NCI-H2227 (cell line): Measurements from ENCODE around the gene TRIM8.

ENCODE experiments used
- DNase-seq: peaks from one replicate; lab custom pipeline; 2025; ENCODE audit not compliant: unreplicated experiment; lab: John Stamatoyannopoulos, UW

TRIM8 gene

DNA sequence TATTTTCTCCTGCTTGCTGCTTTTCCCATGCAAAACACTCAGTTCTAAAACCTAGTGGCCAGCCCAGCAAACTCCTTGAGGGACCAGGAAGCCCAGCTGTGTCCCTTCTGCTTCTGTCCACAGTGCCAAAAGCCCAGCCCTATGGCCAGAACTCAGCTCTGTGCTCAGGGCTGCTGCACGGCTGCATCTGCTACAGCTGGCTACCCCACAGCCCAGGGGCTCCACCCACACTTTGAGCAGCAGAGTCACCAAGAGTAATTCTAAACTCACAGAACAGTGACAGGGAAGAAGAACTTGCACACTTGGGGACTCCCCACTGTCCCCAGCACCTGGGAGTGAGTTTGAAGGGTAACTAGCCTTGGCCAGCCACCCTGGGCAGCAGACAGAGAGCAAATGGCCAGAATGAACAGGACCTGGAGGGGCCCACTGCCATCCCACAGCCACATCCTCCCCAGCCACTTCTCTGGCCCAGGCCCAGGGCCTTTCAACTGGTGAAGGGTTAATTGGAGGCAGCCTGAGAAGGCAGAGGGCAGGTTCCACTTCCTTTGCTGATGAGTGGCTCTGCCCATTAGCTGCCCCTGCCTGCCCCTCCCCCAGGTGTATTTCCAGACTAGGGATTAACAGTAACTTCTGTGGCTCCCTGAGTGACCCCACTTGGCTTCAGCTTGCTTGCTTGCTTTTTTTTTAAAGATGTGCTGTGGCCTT, 28.1 kb upstream of the TRIM8 start:
- no peak for DNase-seq

DNA sequence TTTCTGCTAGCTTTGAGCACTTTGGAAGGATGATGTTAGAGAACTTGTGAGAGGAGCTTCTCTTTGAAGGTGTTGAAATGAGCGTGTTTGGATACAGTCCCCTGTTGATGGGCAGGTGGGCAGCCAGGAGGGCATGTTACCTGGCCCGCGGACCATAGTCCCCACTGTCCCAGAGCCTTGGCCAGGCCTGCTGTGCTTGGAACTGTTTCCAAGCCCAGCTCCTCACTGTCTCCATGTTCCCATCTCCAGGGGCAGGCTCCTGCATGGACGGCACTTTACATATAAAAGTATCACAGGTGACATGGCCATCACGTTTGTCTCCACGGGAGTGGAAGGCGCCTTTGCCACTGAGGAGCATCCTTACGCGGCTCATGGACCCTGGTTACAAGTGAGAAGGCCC, 27.2 kb upstream of the TRIM8 start:
- DNase-seq: no peak

DNA sequence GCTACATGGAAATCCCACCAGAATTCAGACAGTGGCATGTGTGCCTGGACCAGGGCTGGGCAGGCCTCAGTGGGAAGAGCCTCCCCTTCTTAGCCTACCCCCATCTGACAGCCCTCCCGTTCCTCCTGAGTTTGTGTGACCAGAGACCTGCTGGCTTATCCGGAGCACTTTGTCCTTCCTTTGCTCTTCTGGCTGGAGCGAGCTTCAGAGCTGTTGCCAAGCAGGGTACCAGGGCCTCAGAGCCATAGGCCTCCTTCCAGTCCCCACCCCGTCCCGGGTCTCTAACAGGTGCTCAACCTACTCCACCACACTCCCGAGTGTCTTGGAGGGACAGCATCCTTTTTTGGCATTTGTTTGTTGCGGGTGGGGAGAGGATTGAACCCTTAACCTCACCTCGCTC, 26.5 kb upstream of the TRIM8 start:
- no peak for DNase-seq

DNA sequence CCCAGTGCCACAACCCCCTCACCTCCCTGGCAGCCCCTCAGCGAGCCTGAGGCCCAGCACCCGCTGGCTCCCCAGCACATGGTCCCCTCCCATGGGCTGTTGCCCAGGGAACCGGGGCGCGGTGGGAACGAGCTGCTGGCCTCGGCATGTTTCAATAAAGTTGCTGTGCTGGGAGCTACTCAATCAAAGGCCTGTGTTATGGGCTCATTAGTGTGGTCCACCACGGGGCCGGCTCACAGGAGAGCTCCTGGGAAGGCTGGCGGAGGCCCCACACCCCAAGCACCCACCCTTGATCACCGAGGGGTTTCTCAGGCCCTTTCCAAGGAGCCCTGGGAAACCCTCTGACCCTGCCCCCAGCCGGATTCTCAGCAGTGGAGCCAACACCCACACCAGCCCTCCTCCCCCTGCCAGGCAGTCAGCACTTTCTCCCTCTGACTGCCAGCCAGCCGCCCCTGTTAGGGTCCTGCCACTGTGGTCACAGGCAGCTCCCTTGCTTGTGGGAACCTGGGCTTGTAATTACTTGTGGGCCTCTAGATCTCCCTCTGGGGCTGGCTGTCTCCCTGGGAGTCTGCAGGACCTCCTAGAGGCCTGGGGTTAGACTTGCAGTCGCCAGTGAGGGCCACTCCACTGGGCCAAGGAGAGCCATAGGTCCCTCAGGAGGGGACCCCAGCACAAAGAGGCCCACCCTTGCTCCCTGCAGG, 24.8 kb upstream of the TRIM8 start:
- no peak for DNase-seq

DNA sequence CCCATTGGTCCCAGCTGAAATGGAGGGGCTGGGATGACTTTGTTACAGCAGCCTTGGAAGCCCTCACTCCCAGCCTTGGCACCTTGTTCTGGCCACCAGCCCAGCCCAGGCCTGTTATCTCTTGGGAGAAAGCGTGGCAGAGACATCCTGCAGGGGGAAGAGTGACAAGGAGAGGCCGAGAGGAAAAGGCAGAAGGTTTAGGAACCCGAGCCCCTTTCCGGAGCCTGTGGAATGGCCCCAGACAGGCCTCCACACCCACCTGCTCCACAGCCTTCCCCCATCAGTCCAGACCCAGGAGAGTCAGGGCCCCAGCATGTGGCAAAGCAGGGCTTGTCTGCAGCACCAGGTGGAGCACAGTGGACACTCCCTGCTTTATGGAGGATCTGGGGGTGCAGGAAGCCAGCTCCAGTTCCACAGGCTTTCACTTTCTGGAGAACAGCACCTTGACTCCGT, 24.1 kb upstream of the TRIM8 start:
- DNase-seq: no peak

DNA sequence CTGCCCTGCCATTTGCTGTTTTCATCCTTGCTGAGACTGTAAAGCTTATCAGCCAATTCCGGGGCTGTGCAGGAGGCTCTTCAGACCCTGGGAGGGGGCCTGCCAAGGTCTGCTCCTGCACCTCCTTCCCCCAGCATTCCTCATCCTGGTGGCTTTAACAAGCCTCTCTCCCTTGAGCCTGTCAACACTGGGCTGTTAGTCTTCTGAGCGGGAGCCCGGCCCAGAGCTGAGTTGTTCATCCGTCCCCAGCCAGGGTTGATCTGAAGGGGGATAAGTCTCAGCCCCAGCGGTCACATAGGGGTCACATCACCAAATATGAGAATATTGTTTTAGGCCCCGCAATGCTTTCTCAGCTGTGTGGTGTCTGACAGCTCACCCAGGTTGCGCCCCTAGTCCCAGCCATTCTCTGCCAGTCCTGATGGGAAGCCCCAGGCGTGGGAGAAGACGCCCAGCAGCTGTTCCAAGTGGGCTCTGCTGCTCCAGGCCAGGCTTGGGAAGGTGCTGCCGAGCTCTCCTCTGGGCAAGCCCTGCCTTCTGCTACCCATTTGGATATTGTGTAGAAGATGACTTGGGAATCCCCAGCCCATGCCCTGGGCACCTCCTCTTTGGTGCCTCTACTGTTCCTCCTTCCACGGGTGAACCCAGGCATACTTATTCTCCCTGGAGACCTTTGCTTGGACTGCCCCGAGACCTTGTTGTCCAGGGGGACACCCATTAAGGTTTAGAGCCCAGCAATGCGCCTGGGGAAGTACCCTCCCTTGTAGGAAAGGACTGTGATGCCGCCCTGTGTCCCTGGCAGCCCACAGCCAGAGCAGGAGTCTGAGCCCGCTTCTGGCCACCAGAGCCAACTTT, 23.5 kb upstream of the TRIM8 start:
- DNase-seq: no peak

DNA sequence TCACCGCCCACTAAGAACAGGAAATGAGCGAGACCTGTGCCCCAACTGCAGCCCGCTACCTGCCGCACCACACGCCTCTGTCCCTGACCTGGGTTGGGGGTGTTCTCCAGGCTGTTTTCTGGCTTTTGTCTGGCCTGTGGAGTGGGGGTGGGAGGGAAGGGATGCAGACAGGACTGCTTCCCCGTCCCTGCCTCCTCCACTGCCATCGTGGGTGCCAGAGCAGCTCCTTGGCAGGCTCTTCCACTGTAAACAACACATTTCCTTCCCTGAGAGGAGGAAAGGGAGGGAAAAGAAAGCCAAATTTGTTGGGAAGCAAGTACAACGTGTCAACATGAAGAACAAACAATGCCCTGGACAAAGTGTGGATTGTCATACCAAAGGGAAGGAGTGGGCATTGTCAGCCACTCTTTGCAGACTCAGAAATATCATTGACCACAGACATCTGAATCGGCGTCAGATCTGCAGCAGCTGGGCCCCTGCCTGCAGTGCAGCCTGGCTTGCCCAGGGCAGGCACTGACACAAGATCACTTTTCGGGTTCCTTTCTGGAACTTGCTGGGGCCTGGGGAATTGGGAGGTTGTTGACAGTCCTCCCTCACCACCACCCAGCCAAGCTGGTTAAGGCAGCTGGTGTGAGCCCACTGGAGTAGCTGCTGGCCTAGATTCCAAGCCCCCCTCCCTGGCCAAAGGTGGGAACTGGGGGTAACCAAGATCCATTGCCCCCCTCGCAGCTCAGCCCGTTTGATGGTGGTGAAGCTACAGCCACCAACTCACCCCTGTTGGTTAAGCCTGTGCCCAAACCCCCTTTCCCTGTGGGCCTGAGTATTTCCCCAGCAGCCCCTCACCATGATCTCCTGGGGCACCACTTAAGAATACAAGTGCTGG, 22.6 kb upstream of the TRIM8 start:
- no peak for DNase-seq

DNA sequence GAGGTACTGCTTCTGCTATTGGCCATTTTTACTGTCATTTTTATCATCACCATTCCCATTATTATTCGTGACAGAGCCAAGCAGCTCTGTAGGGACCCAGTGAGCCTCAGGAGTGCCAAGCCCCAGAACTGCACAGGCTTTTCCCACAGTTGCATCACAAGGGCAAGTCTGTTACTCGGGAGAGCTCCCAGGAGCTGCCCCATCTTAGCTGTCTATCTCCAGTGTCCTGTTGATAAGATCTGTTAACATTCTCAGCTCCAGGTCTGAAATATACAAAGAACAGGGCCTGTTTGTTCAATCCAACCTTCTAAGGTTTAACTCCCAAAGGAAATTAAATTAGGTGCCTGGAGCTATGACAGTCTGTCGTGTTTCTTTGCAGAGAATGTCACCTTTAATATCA, 20.2 kb upstream of the TRIM8 start:
- no peak for DNase-seq

DNA sequence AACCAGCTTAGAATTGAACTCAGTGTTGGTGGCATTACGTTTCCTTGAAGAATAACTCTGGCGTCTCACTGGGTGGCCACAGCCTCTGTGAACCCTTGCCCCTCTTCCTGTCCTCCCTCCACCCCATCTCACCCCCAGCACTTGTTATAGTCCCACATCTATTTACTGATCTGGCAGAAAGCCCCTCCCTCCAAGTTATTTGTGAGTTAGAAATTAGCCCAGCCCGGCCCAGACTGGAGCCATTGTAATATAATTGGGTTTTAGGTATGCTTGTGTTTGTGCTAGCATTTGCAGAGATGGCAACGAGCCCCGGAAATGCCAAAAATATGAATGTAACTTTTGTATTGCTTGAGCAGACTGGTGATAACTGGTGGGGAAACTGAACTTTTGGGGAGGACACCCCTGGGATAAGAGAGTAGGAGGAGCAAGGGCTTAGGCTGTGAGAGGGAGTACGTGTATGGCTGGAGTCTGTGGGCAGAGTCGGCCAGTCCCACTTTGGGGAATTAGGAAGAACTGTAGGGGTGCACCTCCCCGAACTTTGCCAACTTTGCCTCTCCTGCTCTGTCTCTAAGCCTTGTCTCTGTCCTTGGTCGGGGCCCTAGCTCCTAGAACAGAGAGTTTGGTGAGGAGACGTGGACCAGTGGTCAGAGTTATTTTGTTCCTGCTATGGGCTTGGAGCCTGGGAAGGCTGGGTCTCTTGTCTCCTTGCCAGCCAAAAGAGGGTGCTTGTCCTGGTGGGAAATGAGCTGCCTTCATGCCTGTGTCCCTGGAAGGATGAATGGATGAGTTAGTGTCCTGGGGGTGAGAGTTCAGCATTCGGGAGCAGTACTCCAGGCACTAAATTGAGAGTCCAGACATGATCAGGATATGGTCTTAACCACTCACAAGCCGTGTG, 19.3 kb upstream of the TRIM8 start:
- DNase-seq: no peak

DNA sequence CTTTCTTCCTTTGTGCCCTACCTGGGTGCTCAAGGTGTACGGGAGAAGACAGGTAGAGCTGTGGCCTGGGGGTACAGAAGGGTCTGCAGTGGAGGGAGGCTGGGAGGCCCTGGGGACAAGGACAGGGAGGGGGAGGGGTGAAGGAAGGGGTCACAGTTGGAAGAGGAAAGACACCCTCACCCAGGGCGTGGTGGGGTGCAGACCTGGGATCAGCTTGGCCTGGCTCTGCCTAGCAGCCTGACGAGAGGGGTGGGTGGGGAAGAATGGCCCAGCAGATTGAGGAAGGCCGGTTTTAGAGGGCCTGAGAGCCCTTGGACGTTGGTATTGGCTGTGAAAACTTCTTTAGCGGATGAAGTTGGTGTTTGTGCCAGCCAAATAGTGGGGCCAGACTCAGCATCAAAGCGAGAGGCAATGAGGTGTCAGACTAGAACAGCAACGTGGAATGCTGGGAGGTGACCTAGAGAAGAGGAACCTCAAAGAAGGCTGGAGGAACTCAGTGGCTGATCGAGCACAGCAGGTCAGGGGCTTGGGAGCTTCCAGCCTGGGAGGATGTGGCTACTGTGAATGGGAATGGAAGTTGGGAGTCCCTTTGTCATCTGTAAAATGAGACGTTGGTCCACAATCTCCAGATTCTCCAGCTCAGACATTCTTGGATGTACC, 18.1 kb upstream of the TRIM8 start:
- DNase-seq: no peak

DNA sequence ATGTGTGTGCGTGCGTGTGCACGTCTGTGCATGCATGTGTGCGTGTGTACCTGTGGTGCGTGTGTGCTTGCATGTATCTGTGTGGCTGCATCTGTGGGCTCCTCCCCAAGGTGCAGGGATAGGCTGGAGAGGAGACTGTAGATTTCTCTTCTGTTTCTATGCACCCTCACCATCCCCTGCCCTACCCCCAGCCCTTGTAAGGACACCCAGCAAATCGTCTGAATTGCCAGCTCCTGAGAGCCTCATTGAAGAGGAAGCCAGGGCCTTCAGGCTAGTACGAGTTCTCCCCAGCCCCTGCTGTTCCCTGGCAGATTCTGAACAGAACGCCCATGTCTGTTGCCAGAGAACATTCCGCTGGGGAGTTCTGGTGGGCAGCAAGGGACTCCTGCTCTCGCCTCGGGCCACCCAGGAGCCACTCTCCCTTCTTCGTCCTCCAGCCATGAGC, 17.0 kb upstream of the TRIM8 start:
- no peak for DNase-seq

DNA sequence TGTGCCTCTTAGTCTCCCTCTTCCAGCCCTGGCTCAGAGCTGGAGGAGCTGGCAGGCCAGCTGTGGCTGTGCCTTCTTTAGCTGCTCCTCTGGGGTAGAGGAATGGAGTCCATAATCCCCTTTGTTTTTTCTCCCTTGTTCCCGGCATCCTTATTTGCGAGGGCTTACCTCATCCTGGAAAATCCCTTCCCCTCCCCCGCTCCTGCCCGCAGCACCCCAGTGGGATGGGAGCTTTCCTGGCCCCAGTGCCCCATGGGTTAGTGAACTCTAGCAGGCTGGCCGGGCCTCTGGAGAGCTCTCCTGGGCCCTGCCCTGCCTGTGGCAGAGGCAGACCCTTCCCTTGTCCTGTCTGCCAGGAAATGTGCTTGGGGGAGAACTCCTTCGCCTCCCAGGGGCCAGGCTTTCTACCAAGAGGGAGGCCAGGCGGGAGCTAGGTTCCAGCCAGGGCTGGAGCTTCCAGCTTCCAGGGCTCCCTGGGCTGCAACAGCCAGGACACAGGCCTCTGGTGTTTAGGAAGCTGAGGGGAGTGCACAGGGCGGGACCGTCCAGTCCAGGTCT, 16.5 kb upstream of the TRIM8 start:
- no peak for DNase-seq

DNA sequence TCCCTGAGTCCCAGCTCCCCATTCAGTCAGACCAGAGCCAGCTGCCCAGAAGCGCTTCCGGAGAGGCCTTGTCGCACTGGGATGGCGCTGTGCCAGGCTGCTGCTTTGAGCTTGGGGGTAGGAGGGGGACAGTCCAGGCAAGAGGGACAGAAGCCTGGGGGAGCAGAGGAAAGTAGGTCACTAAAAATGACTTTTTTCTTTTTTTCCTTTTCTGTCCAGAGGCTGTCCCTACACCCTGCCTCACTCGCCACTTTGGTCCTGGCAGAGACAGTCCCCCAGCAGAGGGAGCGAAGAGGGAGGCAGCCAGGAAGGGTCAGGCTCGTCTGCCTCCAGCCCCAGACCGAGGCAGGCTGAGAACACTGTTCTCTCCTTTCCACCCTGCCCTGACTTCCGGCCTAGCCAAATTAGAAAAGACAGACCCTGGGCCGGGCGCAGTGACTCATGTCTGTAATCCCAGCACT, 15.8 kb upstream of the TRIM8 start:
- DNase-seq: no peak

DNA sequence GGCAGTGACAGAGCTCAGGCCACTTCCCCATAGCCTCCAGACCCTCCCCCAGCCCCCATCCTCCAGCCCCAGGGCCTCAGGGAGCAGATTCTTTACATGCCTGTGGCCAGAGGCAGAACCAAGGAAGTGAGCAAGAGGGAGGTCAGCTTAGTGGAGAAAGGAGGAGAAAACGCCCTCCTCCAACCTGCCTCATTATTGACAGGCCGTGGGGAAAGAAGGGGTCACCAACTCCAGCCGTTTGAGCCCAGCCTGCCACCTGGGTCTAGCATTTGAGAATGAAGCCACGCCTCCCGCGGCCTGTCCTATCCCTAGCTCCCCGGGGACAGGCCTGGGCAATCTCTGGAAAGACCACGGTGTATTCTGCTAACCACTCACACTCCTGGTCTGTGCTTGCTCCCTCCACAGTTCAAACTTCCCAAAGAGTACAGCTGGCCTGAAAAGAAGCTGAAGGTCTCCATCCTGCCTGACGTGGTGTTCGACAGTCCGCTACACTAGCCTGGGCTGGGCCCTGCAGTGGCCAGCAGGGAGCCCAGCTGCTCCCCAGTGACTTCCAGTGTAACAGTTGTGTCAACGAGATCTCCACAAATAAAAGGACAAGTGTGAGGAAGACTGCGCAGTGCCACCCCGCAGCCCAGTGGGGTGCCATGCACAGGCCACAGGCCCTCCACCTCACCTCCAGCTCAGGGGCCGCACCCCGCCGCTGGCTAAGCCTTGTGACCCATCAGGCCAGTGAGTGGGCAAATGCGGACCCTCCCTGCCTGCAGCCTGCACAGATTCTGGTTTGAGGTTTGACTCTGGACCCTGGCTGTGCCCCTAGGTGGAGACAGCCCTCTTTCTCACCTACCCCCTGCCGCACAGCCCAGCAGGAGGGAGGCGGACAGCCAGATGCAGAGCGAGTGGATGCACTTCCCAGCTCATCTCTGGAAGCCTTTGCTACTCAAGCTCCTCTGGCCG, 14.3 kb upstream of the TRIM8 start:
- no peak for DNase-seq

DNA sequence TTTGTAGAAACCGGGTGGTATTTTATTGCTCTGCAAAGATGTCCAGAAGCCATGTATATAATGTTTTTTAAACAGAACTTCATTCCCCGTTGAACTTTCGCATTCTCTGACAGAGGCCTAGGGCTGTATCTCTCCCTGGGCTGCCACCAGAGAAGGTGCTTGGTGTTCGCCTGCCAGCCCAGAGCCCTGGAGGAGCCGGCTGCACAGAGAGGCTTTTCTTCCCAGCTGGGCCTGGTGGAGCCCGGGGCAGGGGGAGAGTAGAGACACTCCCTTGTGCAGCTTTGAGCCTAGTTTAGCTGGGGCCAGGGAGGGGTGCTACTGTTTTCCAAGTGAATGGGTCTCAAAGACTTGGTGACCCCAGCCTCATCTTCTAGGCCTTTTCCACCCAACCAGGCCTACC, 13.6 kb upstream of the TRIM8 start:
- no peak for DNase-seq

DNA sequence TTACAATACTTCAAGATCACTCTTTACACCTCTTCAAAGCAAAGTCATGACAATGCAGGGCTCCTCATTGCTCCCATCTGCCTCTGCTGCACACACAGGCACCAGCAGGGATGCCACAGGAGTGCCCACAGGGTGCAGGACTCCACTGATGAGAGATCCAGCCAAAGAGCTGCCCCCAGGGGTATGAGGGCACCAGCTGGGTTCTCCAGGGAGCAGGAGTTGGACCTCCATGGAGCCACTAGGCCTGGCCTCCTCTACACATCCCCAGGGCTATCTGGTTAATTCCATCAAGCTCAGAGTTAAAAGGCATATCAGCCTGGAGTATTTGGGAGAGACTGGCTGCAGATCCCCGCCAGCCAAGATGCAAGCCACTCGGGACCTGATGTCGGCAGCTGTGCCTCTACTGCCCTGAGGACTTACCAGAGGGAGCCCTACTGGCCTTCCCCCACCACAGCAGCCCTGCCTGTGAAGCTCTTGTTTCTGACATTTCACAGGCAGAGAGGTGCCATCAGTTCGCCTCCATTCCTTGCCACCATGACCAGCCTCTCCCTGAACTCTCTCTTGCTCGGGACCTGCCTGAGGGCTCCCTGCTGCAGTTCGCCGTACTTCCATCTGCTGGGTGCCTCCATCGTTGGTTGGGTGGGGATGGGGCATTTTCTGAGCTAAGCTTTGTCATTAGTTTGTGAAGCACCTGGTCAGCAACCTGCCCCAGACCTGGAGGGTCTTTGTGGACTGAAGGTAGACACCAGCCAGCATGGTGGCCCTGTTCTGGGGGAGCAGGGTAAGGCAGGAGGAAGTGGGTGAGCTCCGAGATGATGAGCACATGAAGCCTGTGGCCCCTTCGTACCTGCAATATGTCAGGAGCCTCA, 12.5 kb upstream of the TRIM8 start:
- no peak for DNase-seq
